ENCODE data around the gene NXN. TPM values are rescaled to one million over a fixed set of nuclear protein-coding genes. Genes with fewer than 3 reads are reported as not detected.

Gene NXN
- 2.0 TPM for polyA plus RNA-seq (2012; ENCODE audit: missing spikeins)

DNA sequence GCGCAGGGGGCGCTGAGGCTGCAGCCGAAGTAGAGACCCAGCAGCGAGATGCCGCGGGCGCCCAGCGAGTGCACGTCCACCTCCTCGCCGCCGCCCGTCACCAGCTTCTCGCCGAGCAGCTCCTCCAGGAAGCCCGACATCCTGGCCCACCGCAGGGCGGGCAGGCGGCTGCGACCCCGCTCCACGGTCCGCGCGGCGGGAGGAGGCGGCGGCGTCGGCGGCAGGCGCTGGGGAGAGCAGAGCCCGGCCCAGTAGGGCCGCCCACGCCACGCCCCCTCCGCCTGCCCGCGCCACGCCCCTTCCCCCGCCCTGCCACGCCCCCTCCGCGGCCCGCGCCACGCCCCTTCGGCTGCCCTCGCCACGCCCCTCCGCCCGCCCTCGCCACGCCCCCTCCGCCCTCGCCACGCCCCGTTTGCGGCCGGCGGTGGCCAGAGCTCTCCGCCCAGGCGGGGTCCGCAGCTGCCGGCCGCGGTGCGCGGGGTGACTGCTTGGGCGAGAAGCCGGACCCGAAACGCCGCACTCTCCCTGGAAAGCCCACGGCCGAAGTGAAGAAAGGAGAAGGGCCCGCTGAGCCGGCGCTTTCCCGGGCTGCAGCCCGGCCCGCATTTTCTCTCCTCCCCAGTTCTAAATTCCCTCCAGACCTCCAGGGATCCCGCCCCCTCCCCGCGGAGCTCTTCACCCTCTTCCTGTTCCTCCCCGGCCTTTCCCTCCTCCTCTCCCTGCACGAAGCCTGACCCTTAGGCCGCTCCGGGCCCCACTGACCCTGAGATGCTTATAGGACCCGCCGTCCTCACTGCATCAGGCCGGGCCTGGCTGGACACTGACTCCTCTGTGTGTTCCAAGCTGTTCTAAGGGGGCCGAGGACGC, at the start of gene NXN:
Gene NXN (minus strand): TSS at position 238 of the 867 bp plus-strand sequence.
- DNase-seq (ENCODE audit: insufficient read length) (peak; percentile 88), FAIRE-seq (peak; percentile 88)
- TF ChIP-seq POLR2AphosphoS5 (IDR thresholded peaks at IDR 0.05; ENCODE audit: low read depth, low read length) (no peak), TAF1 (IDR thresholded peaks at IDR 0.05; ENCODE audit: borderline replicate concordance, low read depth, low read length) (no peak), POLR2A (IDR thresholded peaks at IDR 0.05; ENCODE audit: low read depth, low read length) (no peak)

GRCh38 chr17:1027044-1027443, 47.5 kb upstream of the NXN start:
- FAIRE-seq (no peak), DNase-seq (ENCODE audit: insufficient read length) (no peak)
- TF ChIP-seq POLR2AphosphoS5 (IDR thresholded peaks at IDR 0.05; ENCODE audit: low read depth, low read length) (no peak), POLR2A (IDR thresholded peaks at IDR 0.05; ENCODE audit: low read depth, low read length) (no peak), TAF1 (IDR thresholded peaks at IDR 0.05; ENCODE audit: borderline replicate concordance, low read depth, low read length) (no peak)

- no peak for DNase-seq (ENCODE audit: insufficient read length)
- FAIRE-seq, result no peak
- TF ChIP-seq POLR2AphosphoS5 (IDR thresholded peaks at IDR 0.05; ENCODE audit: low read depth, low read length), result no peak
- no peak for TF ChIP-seq POLR2A (IDR thresholded peaks at IDR 0.05; ENCODE audit: low read depth, low read length)
- no peak for TF ChIP-seq TAF1 (IDR thresholded peaks at IDR 0.05; ENCODE audit: borderline replicate concordance, low read depth, low read length)
Observed at GRCh38 chr17:1026599-1026975, 47.0 kb upstream of the NXN start.

- DNase-seq (ENCODE audit: insufficient read length), result no peak
- no peak for TF ChIP-seq POLR2AphosphoS5 (IDR thresholded peaks at IDR 0.05; ENCODE audit: low read depth, low read length)
- no peak for TF ChIP-seq TAF1 (IDR thresholded peaks at IDR 0.05; ENCODE audit: borderline replicate concordance, low read depth, low read length)
- TF ChIP-seq POLR2A (IDR thresholded peaks at IDR 0.05; ENCODE audit: low read depth, low read length), result no peak
- no peak for FAIRE-seq
Observed at GRCh38 chr17:1025733-1026598, 46.4 kb upstream of the NXN start.

DNA sequence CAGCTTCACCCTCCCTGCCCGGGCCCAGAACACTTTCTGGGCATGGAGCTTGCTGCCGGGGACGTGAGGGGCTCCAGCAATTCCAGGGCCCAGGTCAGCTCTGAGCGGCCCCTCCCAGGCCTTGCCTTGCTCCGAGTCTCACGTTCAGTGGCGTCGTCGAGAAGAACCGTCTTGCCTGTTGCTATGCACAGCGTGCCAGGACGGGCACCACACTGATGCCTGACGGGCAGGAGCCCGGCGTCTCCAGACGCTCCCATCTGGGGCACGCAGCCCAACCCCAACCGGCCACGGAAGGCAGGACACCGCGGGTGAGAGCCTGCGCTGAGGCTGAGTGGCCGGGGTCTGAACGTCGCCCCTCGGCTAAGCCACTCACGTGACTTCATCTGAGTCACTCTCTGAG, 44.5 kb upstream of the NXN start:
- FAIRE-seq (no peak), DNase-seq (ENCODE audit: insufficient read length) (no peak)
- TF ChIP-seq POLR2AphosphoS5 (IDR thresholded peaks at IDR 0.05; ENCODE audit: low read depth, low read length) (no peak), POLR2A (IDR thresholded peaks at IDR 0.05; ENCODE audit: low read depth, low read length) (no peak), TAF1 (IDR thresholded peaks at IDR 0.05; ENCODE audit: borderline replicate concordance, low read depth, low read length) (no peak)

GRCh38 chr17:1022278-1023024, 42.9 kb upstream of the NXN start:
- FAIRE-seq, result no peak
- no peak for TF ChIP-seq POLR2A (IDR thresholded peaks at IDR 0.05; ENCODE audit: low read depth, low read length)
- TF ChIP-seq POLR2AphosphoS5 (IDR thresholded peaks at IDR 0.05; ENCODE audit: low read depth, low read length), result no peak
- no peak for TF ChIP-seq TAF1 (IDR thresholded peaks at IDR 0.05; ENCODE audit: borderline replicate concordance, low read depth, low read length)

DNA sequence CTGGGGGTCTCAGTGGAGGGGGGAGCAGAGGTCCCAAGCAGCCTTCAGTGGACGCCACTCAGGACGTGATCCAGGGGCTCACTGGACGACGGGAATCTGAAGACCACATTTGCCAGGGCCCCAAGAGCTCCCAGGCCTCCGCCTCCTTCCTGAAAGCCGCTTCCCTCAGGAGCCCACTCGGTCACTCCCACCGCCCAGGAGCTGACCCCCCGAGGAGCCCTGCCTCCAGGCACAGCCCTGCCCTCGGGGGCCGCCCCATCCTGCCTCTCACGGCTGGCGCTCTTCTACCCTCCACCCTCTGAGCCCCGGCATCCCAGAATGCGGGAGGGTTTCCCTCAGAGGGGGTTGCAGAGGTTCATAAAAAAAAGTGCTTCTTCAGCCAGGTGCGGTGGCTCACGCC, 41.6 kb upstream of the NXN start:
- TF ChIP-seq POLR2AphosphoS5 (IDR thresholded peaks at IDR 0.05; ENCODE audit: low read depth, low read length) (no peak), TAF1 (IDR thresholded peaks at IDR 0.05; ENCODE audit: borderline replicate concordance, low read depth, low read length) (no peak), POLR2A (IDR thresholded peaks at IDR 0.05; ENCODE audit: low read depth, low read length) (no peak)
- DNase-seq (ENCODE audit: insufficient read length) (no peak), FAIRE-seq (no peak)

More at GRCh38 chr17:1022278-1023024, 42.9 kb upstream of the NXN start:
- DNase-seq (ENCODE audit: insufficient read length), result no peak

DNA sequence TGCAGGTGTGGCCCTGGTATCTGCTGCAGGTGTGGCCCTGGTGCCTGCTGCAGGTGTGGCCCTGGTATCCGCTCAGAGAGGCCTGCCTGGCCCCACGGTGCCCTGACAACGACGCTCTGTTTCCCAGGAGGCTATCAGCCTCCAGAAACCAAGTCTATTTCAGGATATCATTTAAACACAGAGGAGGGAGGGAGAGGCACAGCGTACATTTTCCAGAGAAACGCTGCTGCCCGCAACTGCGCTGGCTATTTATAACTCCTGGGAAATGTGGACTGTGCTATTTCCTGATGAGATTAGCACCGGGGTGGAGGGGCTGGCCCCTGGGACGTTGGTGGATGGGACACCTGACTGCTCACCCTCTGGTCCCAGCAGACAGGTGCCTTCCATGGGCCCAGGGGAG, 39.9 kb upstream of the NXN start:
- DNase-seq (ENCODE audit: insufficient read length), result no peak
- TF ChIP-seq POLR2A (IDR thresholded peaks at IDR 0.05; ENCODE audit: low read depth, low read length) (no peak), TAF1 (IDR thresholded peaks at IDR 0.05; ENCODE audit: borderline replicate concordance, low read depth, low read length) (no peak), POLR2AphosphoS5 (IDR thresholded peaks at IDR 0.05; ENCODE audit: low read depth, low read length) (no peak)
- no peak for FAIRE-seq

GRCh38 chr17:1018547-1018946, 39.0 kb upstream of the NXN start:
- FAIRE-seq (no peak), DNase-seq (ENCODE audit: insufficient read length) (no peak)
- no peak for TF ChIP-seq POLR2A (IDR thresholded peaks at IDR 0.05; ENCODE audit: low read depth, low read length)
- TF ChIP-seq POLR2AphosphoS5 (IDR thresholded peaks at IDR 0.05; ENCODE audit: low read depth, low read length), result no peak
- no peak for TF ChIP-seq TAF1 (IDR thresholded peaks at IDR 0.05; ENCODE audit: borderline replicate concordance, low read depth, low read length)

- TF ChIP-seq POLR2A (IDR thresholded peaks at IDR 0.05; ENCODE audit: low read depth, low read length), result no peak
- TF ChIP-seq POLR2AphosphoS5 (IDR thresholded peaks at IDR 0.05; ENCODE audit: low read depth, low read length), result no peak
- TF ChIP-seq TAF1 (IDR thresholded peaks at IDR 0.05; ENCODE audit: borderline replicate concordance, low read depth, low read length), result no peak
- DNase-seq (ENCODE audit: insufficient read length) (no peak), FAIRE-seq (no peak)
Observed at GRCh38 chr17:1013729-1014090, 34.1 kb upstream of the NXN start.
